GM08714 (cell line): ENCODE measurements around the gene TTC16.
"Not testable (repeated sequence)": the region's sequence is repeated elsewhere in the genome, so short reads cannot be mapped to it uniquely, and the experiment has no call there.

Source experiments
- H3K4me3 ChIP-seq: fragments of 200-500 bp; sonication (Bioruptor generic); 2 replicates; pipeline ENCODE4 v1.5.1; 2014; ENCODE audit warnings: mild to moderate bottlenecking, low read length, inconsistent platforms
- ZNF274 ChIP-seq: IDR thresholded peaks from 2 replicates; pipeline ENCODE4 v1.6.1; 2012; ENCODE audit warnings: mild to moderate bottlenecking, low read depth, low read length

The TTC16 gene

GRCh38 chr9:127778280-127779135 lies 62.6 kb downstream of the TTC16 start, which contains the start of gene SH2D3C:
Gene SH2D3C, minus strand, starts transcription at chr9:127778666. Its CDS starts 39 bp downstream, at chr9:127778627.
- TF ChIP-seq ZNF274: no peak
- peak within 1 kb of the TSS; percentile 93 for H3K4me3 ChIP-seq

- peak overlapping the region; percentile 93; the same call in 1 of the 2 replicates for H3K4me3 ChIP-seq
- no peak for TF ChIP-seq ZNF274
These were observed 63.5 kb downstream of the TTC16 start for GRCh38 chr9:127779136-127779981.

GRCh38 chr9:127780126-127780885 lies 64.4 kb downstream of the TTC16 start:
- no peak overlapping the region for H3K4me3 ChIP-seq
- TF ChIP-seq ZNF274: no peak

DNA sequence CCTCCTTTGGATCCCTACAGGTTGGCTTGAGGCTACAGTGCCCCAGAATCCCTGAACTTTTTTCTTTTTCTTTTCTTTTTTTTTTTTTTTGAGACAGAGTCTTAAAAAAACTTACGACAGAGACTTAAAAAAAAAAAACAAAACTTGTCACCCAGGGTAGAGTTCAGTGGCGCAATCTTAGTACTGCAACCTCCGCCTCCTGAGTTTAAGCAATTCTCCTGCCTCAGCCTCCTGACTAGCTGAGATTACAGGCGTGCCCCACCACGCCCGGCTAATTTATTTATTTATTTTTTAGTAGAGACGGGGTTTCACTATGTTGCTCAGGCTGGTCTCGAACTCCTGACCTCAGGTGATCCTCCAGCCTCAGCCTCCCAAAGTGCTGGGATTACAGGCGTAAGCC lies 65.0 kb downstream of the TTC16 start:
- not testable (repeated sequence) for H3K4me3 ChIP-seq
